ENCODE results near the gene CNIH3.

CNIH3 gene

GRCh38 chr1:224722838-224723237 lies 106.7 kb downstream of the CNIH3 start:
- DNase-seq (no peak), ATAC-seq (no peak)

DNA sequence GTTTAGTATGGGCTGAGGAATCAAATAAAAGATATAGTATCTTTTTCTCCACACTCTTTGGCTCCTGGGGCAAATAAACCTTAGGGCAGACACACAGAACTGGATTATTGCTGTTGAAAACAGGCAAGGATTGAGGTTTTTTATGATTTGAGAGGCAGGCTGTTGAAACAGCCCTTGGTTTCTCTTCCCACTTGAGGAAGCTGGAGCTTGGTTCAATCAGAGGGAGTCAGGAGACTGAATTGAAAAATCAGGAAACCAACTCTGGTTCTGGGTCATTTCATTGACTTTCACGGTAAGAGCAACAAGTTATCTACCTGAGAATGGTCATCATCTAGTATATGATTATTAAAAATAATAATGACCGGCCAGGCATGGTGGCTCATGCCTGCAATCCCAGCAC lies 108.4 kb downstream of the CNIH3 start:
- DNase-seq: no peak
- ATAC-seq: no peak

- DNase-seq: no peak
- ATAC-seq: peak; percentile 44
Observed at GRCh38 chr1:224726441-224727182, 110.5 kb downstream of the CNIH3 start.

DNA sequence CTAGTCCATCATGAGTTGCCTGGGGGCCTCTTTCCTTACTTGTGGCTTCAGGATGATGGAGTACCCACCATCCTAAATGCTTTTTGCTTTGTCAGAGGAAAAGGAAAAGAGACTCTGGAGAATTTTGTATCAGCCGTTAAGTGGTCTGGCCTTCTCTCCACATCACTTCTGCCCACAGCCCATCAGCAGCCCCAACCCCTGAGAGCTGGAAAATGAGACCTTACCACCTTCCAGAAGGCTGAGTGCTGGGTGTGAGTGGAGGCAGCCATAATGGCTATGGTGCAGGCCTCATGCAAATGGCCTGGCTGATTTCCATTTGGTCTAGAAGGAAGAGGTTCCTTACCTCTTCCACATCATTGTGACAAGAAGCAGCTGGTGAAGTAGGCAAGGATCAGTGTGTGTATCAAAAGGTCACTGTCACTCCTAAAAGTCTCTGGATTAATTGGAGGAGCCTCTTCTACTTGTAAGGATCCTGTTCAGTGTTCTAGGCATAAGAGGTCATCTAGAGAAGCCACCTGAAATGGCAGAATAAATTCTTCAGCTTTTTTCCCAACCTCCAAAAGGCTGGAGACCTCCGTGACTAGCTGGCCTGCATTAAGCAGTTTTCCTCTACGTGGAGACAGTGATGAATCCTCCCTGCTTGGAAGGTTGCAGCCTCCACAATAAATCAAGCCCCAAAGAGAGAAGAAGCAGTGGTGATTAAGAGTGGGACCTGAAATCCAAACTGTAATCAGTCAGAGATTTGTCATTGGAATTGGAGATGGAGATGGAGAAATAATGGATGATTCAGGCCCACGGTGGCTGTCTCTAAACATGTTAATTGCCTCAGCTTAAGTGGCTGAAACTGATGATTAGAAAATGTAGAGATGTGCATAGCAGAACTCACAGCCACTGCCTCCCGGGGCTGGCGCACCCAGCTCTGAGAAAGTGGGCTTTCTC lies 111.5 kb downstream of the CNIH3 start:
- DNase-seq (no peak), ATAC-seq (no peak)

DNA sequence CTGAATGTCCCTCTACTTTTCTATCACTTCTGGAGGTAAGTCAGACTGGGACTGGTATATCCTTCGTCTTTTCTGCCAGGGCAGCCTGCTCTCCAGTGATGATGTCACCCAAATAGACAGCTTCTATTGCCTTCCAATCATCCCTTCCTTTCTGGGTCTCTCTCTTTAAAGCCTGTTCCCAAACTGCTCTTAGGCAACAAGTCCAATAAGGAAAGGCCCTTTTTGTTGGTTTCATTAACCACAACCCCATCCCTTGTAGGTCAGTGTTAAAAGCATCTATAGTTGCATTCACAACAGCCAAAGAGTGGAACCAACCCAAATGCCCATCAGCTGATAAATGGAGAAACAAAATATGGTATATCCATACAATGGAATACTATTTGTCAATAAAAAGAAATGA lies 114.4 kb downstream of the CNIH3 start:
- DNase-seq (no peak), ATAC-seq (no peak)

- DNase-seq: no peak
Observed at GRCh38 chr1:224730965-224731364, 114.8 kb downstream of the CNIH3 start.

DNA sequence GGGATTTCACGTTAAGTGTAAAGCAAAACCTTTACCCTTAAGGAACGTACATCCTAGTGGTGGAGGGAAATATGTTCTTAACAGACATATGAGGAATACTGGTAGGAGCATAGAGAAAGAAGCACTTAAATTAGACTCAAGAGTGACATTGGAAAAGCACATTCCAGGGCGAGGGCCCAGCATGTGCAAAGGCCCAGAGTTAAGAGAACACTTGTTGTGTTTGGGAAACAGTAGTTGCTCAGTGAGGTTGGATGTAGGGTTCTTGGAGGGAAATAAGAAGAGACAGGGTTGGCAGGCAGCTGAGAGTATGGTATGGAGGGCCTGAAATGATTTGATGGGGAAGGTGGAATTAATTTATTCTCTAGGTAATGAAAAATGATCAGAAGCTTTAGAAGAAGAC lies 115.5 kb downstream of the CNIH3 start:
- DNase-seq: no peak
- ATAC-seq: no peak

More at GRCh38 chr1:224730965-224731364, 114.8 kb downstream of the CNIH3 start:
- ATAC-seq: no peak

DNA sequence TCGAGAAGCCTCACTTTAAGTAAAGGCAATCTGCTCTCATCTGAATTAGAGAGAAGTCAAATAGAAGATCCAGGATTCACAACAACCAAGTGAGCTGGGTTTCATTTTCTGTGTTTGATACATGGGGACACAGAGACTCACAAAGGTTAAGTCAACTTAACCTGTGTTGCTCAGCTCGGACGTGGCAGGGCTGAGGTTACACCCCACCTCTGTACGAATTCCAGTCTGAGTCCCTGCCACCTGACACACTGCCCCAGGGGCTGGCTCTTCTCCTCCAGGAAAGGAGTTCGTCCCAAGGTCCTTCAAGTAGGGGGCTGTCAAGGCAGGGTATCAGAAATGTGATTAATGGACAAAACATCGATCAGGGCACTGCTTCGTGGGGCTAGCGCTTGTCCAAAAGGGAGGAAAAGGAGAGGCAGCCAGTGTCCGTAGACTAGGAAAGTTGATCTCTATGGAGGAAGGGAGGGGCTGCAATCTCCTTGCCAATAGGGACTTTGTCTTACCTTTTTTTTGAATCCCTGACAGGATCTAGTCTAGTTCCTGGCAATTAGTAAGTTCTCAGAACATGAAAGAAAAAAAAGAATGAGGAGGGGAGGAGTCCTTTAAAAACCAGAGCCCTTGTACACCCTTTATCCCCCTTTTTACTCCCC lies 116.4 kb downstream of the CNIH3 start:
- ATAC-seq (no peak), DNase-seq (no peak)

DNA sequence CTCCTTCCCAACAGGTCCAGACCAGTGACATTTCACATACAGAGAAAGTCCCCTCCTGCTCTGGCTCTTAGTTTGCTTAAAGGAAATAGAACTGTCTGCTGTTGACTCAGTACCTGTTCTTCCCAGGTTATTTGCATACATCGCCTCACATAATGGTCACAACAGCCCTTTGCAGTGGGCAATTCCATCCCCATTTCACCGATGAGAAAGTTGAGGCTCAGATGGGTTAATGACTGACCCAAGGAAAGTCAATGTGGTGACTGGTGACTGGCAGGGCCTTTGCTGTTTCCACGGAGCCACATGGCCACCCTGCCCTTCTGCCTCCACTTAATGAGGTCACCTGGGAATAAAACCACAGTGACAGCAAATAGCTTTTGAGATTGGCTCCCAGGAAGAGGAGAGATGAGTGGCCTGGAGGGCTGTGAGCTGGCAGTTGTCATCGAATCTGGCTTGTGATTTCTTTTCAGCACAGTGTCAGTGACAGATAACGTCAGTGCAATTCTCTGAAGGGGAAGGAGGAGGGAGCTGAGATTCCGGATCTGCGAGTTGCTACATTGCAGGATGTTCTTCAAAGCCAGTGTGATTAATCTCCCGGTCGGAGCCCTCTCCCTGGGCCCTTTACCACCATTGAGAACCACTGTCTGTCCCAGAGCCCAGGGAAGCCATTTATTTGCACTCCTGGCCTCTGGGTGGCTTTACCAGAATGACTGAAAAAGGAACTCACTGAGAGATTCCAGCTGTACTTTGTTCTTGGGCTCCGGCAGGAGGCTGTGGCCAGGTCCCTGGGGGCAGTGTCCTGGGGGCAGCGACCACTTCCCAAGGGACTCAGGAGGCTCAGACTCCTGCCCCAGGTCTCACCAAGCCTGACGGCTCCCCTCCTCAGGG lies 117.2 kb downstream of the CNIH3 start:
- DNase-seq (no peak), ATAC-seq (peak; percentile 11)

- DNase-seq (no peak), ATAC-seq (no peak)
Observed at GRCh38 chr1:224734261-224734935, 118.3 kb downstream of the CNIH3 start.

GRCh38 chr1:224735159-224735558 lies 119.0 kb downstream of the CNIH3 start:
- ATAC-seq: no peak

GRCh38 chr1:224736619-224737352 lies 120.7 kb downstream of the CNIH3 start:
- no peak for ATAC-seq

More at GRCh38 chr1:224735159-224735558, 119.0 kb downstream of the CNIH3 start:
- DNase-seq: no peak

GRCh38 chr1:224737353-224737727 lies 121.2 kb downstream of the CNIH3 start:
- no peak for DNase-seq

More at GRCh38 chr1:224736619-224737352, 120.7 kb downstream of the CNIH3 start:
- no peak for DNase-seq

GRCh38 chr1:224739303-224739996 lies 123.3 kb downstream of the CNIH3 start:
- DNase-seq: no peak
- no peak for ATAC-seq

More at GRCh38 chr1:224737353-224737727, 121.2 kb downstream of the CNIH3 start:
- no peak for ATAC-seq

DNA sequence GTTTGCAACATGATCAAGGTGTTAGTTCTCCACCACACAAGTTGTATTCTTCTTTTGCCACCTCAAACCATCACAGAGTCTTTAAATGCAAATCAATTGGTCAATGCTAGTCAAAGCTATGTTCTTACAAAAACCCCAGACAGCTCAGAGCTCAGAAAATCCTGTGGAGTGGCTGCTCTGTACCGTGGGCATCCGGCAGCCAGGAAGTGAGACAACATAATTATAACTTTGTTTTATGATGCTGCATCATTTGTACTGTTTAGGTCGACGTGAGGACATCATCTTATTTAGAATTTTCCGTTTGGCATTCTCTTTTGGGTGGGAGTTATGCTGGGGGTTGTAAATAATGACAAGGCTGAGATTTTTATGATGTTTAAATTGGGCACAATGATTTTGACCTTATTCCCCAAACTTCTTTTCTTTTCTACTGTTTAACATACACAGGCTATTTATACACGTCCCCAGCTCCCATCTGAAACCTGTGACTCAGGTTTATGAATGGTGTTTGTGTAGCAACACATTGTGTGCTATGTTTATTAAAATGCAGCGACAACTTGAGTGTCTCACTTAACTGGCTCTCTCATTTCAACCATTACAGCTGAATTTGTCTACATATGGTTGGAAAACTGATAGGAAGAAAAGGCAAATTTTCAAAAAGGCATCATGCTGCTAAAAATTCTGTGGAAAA lies 124.0 kb downstream of the CNIH3 start:
- ATAC-seq (no peak), DNase-seq (no peak)

DNA sequence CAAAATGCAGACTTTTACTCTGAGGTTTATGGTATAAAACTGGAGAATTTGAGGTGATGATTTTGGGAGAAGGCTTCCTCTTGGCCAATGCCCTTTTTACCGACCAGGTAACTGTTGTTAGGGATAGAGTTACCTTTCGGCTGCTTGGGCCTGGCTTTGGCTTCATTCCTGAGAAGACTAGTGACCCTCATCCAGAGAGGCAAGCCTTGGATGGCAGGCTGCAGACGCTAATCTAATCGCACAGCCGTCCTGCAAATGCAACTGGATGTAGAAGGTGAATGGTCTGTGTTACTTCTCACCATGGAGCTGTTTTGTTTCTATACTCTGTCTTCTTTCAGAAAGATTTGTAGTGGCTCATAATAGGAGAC lies 124.6 kb downstream of the CNIH3 start:
- DNase-seq (no peak), ATAC-seq (no peak)

DNA sequence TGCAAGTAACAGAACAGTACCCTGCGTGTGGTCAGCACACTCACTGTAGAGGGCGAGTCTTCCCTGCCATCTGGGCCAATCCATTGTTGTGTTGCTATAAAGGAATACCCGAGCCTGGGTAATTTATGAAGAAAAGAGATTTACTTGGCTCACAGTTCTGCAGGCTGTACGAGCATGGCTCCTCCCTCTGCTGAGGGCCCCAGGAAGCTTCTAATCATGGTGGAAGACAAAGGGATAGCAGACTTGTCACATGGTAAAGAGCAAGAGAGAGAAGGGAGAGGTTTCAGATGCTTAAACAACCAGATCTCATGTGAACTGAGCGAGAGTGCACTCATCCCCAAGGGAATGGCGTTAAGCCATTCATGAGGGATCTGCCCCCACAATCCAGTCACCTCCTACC lies 126.2 kb downstream of the CNIH3 start:
- DNase-seq: no peak

DNA sequence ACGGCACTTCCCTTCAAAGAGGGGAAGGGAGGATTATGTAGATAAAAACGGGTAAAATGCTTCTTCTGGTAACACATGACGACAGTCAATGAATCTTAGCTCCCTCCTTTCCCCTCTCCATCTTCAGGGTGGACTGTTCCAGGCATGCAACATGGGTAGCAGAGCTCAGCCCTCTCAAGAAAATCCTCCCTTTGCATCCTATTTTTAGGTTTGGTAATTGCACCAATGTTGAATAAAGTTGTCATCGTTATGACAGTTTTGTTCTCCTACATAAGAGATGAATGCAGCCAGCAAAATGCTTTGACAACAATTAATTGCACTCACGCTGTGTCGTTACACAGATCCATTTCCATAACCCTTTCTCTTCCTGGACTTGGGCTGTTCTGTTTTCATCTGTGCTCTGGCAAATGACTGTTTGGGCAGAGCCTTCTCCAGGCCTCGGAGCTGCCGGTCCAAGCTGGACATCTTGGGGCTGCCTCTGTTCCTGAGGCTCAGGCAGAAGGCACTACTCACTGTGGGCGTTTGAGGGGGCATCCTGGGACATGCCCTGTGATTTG lies 127.6 kb downstream of the CNIH3 start:
- ATAC-seq (no peak), DNase-seq (no peak)

More for the DNA sequence above, 126.2 kb downstream of the CNIH3 start:
- no peak for ATAC-seq

DNA sequence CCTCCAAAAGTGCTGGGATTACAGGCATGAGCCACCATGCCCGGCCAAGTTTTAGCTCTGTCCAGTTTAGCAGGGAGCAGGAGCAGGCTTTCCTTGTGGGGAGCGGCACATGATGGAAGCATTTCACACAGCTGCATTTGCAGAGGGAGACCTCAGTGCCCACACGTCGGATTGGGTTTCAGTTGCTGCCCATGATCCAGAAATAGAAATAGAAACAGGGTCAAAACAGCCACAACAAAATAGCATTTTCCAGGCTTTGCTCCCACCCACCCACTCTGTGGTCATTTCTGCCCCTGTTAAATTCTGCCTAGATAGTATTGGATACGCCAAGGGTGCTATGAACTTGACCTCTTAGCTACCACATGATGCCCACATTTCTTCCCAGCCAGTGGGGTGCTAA lies 128.4 kb downstream of the CNIH3 start:
- ATAC-seq (no peak), DNase-seq (no peak)
